Measurements from ENCODE around the gene ANKFN1.
"Not testable (repeated sequence)": the region's sequence is repeated elsewhere in the genome, so short reads cannot be mapped to it uniquely, and the experiment has no call there.

Gene ANKFN1

DNA sequence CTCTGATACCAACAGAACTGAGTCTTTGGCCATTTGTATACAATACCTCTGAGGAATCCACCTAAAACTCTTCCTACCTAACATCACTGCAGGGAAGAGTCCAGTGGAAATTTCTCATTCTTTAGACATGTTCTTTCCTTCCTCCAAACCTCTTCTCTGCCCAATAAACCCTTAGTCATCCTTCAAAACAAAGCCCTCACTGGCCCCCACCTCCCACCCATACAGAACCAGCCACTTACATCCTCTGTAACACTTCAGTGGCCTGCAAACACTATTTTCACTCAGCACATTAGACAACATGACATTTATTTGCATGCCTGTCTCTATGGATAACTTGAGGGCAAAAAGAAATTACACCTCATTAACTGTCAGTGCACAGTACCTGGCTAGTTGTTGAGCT, 239.9 kb downstream of the ANKFN1 start:
- DNase-seq (ENCODE audit: low read depth), result no peak
- H3K4me3 ChIP-seq (ENCODE audit: low read length), result no peak overlapping the region
- TF ChIP-seq, protein P1, sequence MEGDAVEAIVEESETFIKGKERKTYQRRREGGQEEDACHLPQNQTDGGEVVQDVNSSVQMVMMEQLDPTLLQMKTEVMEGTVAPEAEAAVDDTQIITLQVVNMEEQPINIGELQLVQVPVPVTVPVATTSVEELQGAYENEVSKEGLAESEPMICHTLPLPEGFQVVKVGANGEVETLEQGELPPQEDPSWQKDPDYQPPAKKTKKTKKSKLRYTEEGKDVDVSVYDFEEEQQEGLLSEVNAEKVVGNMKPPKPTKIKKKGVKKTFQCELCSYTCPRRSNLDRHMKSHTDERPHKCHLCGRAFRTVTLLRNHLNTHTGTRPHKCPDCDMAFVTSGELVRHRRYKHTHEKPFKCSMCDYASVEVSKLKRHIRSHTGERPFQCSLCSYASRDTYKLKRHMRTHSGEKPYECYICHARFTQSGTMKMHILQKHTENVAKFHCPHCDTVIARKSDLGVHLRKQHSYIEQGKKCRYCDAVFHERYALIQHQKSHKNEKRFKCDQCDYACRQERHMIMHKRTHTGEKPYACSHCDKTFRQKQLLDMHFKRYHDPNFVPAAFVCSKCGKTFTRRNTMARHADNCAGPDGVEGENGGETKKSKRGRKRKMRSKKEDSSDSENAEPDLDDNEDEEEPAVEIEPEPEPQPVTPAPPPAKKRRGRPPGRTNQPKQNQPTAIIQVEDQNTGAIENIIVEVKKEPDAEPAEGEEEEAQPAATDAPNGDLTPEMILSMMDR (conservative IDR thresholded peaks at IDR 0.05; ENCODE audit: low read depth, low read length), result no peak

DNA sequence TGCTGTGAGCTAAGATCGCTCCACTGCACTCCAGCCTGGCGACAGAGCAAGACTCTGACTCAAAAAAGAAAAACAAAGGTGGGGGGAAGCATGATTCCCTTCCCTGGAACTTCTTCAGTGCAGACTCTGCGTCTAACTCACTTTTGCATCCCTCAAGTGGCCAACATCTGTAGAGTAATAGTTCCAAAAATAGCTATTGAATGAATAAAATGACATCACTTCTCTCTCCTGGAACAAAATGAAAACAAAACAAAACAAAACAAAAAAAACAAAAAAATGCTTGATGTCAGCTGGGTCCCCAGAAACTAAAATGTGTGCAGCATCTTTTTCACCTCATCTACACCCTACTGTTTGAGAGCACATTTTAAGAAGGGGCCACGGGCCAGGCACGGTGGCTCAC, 242.5 kb downstream of the ANKFN1 start:
- TF ChIP-seq, protein P1 (conservative IDR thresholded peaks at IDR 0.05; ENCODE audit: low read depth, low read length), result no peak
- no peak for DNase-seq (ENCODE audit: low read depth)
- H3K4me3 ChIP-seq (ENCODE audit: low read length), result no peak overlapping the region

DNA sequence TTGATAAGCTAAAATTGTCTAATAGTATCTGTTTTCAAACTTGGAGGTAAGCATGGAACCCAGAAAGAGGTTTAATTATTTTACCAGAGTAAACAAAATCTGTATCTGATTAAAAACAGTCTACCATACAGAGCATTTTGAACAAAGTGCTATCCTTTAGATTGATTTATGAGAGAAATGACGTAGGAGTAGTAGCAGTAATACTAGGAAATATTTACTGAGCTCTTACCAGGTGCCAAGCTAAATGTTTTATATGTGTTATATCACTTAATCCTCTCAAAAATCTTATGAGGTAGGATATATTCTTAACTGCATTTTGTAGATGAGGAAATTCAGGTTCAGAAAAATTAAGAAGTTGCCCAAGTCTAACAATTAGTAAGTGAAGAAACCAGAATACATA, 253.8 kb downstream of the ANKFN1 start:
- TF ChIP-seq, protein P1 (conservative IDR thresholded peaks at IDR 0.05; ENCODE audit: low read depth, low read length), result no peak
- no peak overlapping the region for H3K4me3 ChIP-seq (ENCODE audit: low read length)
- DNase-seq (ENCODE audit: low read depth), result no peak

DNA sequence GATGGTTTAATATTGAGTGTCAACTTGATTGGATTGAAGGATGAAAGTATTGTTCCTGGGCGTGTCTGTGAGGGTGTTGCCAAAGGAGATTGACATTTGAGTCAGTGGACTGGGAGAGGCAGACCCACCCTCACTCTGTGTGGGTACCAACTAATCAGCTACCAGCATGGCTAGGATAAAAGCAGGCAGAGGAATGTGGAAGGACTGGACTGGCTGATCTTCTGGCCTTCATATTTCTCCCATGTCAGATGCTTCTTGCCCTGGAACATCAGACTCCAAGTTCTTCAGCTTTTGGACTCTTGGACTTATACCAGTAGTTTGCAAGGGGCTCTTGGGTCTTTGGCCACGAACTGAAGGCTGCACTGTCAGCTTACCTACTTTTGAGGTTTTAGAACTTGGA, 259.1 kb downstream of the ANKFN1 start:
- DNase-seq (ENCODE audit: low read depth); H3K4me3 ChIP-seq (ENCODE audit: low read length): not testable (repeated sequence)

DNA sequence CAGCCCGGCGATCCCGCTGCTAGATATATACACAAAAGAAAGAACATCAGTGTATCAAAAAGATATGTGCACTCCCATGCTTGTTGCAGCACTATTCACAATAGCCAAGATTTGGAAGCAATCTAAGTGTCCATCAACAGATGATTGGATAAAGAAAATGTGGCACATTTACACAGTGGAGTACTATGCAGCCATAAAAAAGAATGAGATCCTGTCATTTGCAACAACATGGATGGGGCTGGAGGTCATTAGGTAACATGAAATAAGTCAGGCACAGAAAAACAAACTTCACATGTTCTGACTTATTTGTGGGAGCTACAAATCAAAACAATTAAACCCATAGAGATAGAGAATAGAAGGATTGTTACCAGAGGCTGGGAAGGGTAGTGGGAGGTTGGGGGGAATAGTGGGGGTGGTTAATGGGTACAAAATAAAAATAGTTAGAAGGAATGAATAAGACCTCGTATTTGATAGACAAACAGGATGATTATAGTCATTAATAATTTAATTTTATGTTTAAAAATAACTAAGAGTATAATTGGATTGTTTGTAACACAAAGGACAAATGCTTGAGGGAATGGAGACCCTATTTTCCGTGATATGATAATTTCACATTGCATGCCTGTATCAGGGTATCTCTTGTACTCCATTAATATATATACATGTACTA, 263.5 kb downstream of the ANKFN1 start:
- DNase-seq (ENCODE audit: low read depth), result no peak
- TF ChIP-seq, protein P1 (conservative IDR thresholded peaks at IDR 0.05; ENCODE audit: low read depth, low read length), result no peak
- no peak overlapping the region for H3K4me3 ChIP-seq (ENCODE audit: low read length)

DNA sequence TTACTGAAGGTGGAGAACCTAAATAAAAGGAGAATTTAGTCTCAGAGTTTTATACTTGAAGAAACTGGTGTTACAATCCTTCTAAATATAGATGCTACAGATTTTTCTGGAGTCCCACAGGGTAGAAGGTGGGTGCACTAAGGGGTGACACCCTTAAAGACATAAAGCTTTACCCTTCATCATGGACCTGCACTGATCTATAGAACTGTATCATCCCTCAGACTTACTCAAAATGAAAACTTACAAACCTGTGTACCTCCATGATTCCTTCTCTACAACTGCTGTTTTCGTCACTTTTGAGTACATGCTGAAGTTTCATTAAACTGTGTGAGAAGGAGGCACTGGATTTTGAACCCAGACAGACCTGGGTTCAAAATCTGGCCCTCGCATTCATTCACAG, 270.7 kb downstream of the ANKFN1 start:
- no peak for DNase-seq (ENCODE audit: low read depth)
- TF ChIP-seq, protein P1 (conservative IDR thresholded peaks at IDR 0.05; ENCODE audit: low read depth, low read length), result no peak
- H3K4me3 ChIP-seq (ENCODE audit: low read length), result no peak overlapping the region

DNA sequence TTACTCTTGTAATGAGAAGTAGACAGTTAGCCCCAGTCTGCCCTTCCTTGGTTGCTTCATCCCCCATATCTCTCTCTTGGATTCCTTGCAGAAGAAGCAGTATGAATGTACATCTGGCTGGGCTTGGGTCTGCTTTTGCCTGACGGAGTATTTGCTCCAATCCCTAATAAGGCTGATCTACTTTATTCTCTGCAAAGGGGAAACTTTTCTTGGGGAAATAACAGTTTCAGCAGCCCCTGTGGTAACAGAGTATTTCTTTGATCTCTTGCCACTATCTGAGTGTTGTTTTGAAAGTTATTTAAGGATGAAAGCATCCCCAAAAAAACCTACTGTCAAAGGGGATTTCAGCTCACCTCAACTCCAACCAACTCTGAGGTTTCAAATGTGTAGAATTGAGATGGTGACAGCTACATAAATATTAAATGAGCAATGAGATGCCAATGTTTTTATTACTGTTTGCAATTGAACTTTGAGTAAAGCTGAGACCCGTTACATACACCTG, 271.3 kb downstream of the ANKFN1 start:
- no peak overlapping the region for H3K4me3 ChIP-seq (ENCODE audit: low read length)
- TF ChIP-seq, protein P1 (conservative IDR thresholded peaks at IDR 0.05; ENCODE audit: low read depth, low read length), result no peak
- no peak for DNase-seq (ENCODE audit: low read depth)

Data from retinal pigment epithelial cell (primary cell).